Measurements from ENCODE around the gene KLHDC1.

GRCh38 chr14:49703965-49704364, 11.0 kb downstream of the KLHDC1 start:
- TF ChIP-seq, protein P1, sequence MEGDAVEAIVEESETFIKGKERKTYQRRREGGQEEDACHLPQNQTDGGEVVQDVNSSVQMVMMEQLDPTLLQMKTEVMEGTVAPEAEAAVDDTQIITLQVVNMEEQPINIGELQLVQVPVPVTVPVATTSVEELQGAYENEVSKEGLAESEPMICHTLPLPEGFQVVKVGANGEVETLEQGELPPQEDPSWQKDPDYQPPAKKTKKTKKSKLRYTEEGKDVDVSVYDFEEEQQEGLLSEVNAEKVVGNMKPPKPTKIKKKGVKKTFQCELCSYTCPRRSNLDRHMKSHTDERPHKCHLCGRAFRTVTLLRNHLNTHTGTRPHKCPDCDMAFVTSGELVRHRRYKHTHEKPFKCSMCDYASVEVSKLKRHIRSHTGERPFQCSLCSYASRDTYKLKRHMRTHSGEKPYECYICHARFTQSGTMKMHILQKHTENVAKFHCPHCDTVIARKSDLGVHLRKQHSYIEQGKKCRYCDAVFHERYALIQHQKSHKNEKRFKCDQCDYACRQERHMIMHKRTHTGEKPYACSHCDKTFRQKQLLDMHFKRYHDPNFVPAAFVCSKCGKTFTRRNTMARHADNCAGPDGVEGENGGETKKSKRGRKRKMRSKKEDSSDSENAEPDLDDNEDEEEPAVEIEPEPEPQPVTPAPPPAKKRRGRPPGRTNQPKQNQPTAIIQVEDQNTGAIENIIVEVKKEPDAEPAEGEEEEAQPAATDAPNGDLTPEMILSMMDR (IDR thresholded peaks at IDR 0.05): no peak
- TF ChIP-seq POLR2A (IDR thresholded peaks at IDR 0.05): no peak

Data from adrenal gland (tissue), 5 donors.